Hematopoietic multipotent progenitor cell treated with erythropoietin and hydrocortisone succinate and interleukin-3 and kit ligand, for 6 days (in vitro differentiated cells): ENCODE results near the gene SNAPC4.

Source experiments
- DNase-seq: peaks from one replicate; pipeline ENCODE4 v3.0.0-alpha.2; 2015

SNAPC4 gene

DNA sequence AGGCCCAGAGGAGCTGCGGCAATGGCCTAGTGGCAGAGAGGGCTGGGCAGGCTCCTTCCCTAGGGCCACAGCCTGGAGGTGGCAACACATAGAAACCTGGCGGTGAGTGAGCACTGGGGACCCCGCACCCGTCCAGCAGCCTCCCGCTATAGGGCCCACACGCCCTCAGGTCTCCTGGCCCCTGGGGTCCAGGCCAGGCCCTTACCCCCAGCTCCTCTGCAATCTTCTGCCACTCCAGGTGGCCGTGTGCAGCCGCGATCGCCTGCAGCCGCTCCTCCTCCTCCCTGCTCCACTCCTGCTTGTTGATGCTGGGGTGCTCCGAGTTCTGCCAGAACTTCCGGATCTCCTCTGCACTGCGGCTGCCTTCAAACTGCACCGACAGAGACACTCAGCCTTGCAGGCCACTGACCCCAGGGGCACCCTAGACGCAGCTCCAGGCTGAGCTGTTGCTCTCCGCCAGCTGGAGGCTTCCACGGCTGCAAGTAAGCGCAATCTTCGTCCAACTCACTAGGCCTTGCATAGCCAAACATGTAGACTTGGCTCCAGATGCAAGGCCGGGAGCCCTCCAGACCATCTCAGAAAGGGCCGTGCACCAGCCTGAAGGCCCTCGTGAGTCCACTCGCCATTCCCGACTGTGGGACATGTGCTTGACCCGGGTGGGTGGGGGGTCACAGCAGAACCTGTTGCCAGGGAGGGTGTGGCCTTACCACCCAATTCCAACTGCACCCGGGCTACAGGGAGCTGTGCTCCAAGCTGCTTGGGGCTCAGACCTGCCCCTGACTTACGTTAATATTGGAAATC, 8.0 kb downstream of the SNAPC4 start:
- DNase-seq, result no peak

DNA sequence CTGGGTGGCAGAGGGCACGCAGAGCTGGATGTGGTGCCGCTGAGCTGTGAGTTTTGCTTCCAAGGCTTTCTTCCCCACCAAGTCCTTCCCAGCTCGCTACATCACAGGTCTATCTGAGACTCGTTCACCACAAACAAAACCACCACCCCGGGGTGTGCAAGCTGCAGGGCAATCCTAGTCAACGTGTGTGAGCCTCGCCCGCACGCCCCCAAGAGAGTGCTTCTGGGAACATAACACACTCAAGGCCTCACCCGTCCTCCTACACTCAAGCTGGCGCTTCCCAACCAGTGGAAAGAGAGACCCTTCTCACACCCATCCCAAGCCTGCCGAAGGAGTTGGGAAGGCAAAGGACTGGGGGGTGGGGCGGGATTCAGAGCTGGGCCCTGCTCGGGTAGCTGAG, 10.6 kb downstream of the SNAPC4 start:
- DNase-seq, result peak; percentile 80

DNA sequence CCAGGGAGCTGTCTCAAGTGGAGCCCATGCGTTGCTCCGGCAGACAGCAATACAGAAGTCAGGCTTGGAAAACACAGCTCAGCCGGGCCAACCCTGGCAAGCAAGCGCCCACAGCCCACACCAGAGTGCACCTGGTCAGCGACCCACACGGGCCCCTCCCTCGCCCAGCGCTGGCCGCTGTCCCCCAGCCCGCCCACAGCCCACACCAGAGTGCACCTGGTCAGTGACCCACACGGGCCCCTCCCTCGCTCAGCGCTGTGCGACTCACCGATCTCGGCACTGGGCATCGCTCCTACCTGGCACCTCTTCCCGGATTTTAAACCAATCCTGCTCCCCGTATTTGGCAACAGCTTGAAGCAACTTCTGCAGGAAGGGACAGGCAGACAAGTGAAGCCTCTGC, 12.8 kb downstream of the SNAPC4 start:
- no peak for DNase-seq

DNA sequence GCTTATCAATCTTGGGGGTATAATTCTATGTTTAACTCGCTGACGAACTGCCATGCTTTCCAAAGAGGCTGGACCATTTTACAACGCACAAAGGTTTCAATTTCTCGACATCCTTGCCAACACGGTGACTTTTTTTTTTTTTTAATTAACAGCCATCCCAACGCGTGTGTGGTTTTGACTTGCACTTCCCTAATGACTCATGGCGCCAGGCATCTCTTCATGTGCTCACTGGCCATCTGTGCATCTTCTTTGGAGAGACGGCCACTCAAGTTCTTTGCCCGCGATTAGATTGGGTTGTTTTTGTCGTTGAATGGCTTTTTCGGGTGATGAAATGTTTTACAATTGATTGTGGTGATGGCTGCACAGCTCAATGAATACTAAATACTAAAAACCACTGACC, 14.0 kb downstream of the SNAPC4 start:
- DNase-seq, result no peak

DNA sequence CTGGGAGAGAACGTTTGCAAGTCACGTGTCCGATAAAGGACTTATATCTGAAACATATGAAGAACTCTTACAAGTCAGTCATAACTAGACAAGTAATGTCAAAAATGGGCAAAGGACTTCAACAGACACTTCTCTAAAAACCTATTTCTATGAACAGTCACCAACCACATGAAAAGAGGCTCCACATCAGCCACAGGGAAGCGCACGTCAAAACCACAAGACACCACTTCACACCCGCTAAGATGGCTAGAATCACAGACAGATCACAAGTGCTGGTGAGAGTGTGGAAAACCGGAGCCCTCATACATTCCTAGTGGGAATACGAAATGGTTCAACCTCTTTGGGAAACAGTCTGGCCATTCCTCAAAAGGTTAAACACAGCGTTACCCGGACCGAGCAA, 15.0 kb downstream of the SNAPC4 start:
- no peak for DNase-seq

DNA sequence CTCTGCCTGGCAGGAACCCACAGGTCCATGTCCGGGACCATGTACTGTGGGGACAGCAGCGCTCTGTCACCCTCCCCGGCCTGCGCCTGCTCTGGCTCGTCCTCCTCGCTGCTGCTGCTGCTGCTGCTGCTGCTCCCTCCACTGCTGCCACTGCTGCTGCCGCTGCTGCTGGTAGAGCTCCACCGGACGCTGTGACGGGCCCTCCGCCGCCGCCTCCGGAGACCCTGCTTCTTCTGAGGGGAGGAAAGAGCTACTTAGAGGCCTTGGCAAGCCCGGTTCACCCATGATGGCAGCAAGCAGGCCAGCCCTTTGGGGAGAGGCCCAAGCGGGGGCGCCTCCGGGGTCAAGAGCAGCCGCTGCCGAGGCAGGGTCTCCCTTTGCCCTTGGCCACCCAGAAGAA, 16.5 kb downstream of the SNAPC4 start:
- no peak for DNase-seq

DNA sequence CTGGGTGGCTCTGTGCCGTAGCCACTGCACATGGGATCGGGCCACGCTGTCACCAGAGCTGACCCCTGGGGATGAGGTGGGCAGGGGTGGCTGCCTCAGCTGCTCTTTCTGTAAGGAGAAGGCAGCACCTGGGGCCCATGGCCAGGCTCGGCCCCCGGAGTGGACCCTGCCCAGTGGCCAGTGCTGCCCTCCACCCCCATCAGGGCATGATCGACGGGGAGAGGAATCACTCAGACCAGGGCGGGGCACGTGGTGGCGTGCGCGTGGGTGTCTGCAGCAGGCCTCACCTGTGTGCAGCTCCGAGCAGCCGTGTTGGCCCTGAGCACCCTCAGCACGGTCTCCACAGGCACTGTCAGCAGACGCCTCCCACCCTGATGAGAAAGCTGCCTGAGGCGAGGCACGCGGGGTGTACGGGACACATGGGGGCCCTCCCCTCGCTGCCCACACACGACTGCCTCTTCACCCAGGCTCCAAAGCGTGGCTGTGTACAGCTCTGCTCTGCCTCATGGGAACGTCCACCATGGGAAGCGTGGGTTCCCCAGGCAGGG, 17.9 kb downstream of the SNAPC4 start:
- DNase-seq, result no peak

DNA sequence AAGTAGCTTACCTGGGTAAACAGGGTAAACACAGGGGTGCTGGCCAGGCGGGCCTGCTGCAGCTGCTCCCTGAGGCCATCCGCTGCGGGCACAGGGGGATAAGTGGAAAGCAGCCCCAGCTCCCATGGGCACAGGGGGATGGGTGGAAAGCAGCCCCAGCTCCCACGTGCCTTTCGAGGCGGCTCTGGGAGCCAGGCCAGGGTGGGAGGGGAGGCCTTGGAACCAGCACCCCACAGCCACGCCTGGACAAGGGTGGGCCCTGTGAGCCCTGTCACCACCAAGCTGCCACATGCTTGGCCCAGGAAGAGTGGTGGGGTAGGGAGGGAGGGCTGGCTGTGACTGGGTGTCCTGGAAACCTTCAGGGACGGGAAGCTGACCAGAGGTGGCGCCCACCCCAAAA, 18.7 kb downstream of the SNAPC4 start:
- DNase-seq, result no peak

DNA sequence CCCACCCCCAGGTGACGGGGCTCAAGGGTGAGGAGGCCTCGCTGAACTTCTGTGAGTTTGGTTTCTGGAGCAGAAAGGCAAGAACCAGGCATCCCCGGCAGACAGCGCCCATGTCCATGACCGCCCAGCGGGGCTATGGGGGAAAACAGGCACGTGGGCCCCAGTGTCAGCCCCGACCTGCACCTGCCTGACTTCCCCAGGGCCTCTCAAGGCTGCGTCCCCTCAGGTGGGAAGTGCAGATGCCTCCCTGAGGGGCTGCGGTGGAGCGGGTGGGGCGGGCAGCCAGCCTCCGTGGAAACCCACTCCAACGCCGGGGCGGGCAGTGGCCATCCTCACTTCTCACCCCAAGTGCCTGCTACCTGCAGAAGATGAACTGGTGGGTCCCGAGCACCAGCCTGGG, 19.6 kb downstream of the SNAPC4 start:
- no peak for DNase-seq

DNA sequence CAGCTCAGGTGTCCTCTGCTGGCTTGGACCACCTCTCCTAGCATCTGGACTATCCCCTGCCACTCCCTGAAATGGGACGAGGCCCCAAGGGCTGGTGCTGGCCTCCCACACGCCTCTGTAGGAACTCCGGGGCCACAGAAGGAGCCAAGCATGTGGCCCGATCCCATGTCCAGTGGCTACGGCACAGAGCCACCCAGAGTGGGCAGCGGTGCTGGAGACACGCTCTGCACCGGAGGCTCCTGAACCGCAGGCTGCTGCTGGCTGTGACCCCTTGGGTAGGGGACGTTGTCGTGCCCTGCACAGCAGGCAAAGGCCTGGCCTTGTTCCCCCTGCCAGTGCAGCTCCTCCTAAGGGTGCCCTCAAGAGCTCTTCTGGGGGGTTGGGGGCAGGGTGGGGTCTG, 20.1 kb downstream of the SNAPC4 start:
- no peak for DNase-seq

DNA sequence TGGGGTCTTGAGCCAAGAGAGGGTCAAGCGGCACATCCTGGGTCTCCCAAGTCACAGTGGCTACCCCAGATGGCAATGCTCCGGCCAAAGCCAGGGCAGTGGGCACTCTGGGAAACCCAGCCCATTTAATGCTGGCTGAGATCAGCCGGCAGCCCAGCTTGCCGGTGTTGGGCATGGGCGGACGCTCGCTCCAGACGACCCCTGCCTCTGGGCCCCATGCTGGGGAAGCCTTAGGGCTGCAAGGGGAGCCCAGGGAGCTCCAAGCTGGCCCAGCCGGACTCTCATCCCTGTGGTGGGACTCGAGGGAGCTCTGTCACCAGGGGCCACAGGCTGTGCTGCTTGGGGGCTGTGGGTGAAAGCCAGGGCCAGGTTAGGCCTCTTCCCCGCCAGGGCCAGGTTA, 20.6 kb downstream of the SNAPC4 start:
- DNase-seq, result no peak

DNA sequence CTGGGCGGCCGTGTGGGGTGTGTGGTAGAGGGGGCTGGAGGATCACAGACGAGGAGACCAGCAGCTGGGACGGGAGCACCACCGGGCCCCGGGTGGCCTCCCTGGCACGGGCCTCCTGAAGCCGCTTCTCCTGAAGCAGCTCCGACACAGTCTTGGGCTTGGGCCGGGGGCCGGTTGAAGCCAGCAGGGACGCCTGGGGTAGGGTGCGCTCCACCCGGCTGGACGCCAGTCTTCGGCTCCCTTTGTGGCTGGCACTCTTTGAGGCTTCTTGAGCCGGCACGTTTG, 21.0 kb downstream of the SNAPC4 start:
- DNase-seq, result no peak

DNA sequence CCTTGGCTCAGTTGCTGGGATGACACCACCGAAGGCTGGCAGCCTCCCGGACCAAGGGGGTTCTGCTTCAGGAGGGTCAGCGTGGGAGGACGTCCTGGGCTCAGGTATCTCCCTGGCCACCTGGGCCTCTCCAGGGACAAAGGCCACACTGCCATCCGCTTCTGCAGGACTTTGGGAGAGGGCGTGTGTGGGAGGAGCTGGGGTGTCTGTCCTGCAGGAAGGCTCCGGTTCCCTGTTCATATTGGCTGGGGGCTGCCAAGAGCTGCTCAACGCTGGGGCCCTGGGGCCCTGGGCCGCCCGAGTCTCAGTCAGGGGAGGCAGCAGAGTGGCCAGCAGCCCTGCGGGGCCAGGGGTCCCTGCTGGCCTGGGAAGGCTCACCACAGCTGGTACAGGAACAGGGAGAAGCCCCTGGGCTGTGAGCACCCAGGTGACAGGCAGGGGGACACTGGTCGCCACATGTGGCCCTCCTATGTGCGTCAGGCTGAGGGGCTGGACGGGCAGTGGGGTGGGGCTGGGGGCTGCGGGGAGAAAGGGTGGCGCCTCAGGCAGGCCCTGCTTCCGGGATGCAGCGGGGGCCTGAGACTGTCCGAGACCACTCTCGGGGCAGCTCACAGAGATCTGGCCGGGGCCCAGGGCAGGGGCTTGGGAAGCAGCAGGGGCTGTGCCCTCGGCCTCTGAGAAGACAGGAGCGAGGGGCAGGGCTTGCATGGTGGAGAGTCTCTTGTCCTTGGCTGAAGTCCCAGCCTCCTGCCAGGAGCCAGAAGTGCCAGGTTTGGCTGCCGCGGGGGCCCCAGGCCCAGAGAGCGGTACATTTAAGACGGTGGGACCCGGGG, 21.6 kb downstream of the SNAPC4 start:
- DNase-seq, result no peak

DNA sequence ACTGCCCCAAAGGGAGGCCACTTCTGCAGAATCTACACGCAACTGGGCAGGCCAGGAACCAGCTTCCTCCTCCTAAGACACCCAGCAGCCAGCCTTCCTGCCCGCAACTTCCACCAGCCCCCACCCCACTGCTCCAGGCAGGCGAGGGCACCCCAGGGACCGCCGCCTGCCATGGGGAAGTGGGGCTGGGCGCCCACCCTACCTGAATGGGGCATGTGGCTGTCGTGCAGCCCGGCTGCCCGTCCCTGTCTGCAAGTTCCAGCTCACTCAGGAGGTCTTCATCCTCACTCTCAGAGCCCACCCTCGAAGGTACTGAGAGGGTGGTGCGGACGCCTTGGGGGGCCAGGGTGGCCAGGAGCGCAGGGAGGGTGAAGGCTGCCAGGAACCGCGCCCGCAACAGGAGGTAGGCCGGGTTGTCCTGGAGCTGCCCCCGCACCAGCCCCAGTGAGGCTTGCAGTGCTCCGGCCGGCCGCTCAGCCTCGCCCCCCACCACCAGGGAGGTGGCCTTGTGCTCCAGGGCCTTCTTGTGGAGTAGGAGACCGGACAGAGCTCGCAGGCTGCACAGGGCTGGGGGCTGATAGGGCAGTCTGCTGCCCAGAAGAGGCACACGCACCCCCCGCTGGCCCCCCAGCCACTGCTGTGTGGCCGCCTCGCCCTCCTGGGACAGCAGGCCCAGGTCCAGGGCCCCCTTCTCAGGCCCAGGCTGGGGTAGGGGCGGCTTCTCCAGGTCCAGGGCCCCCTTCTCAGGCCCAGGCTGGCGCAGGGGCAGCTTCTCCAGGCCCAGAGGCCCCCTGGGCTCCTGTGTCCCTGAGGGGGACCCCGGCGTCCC, 22.4 kb downstream of the SNAPC4 start:
- DNase-seq, result no peak

DNA sequence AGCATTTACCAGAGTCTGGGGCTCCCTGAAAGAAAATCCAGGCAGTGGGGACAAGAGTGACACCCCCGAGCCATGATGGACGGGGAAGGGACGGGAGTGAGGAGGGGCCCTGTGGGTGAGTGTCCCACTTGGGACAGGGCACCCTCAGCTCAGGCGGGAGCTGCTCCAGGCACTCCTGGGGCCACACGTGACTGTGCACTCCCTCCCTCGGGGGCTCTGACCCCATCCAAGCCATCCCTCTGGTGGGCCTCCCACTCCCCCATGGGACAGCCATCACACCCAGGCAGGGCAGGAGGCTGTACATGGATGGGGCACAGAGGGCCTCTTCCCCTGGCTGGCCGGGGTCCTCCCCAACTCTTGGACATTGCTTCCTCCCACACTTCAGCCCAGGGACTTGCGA, 23.5 kb downstream of the SNAPC4 start:
- no peak for DNase-seq

DNA sequence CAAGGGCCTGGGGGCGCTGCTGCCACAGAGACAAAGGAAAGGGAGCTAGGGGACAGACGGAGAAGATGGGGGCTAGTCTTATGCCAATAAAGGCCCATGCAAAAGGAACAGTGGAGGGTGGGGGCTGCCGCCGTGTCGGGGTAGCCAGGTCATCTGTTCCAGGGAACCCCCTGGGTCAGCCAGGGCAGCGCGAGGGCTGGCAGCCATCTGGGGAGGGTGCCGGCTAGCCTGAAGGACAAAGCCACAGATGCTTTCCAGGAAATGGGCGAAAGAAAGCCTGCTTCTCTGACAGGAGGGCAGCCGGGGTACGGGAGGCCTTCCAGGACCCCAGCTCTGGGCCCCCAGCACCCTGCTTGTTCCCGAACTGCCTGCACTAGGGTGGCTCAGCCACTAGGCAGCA, 24.9 kb downstream of the SNAPC4 start:
- no peak for DNase-seq

DNA sequence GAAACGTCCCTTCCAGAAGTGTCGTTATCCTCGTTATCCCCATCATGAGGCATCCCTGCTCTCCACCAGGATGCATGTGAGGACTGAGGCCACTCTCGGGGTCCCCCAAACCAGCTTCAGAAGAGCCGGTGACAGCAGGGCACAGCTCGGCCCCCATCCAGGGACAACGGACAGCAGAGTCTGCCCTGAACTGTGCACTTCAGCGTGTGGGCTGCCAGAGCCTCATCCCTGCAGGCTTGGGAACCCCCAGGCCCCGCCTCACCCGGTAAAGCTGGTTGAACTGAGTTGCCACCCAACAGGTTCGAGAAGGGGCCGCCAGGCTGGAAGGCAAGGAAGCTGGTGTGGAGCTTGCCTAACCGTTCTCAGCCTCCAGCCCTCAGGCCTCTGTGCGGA, 25.8 kb downstream of the SNAPC4 start:
- DNase-seq, result no peak

DNA sequence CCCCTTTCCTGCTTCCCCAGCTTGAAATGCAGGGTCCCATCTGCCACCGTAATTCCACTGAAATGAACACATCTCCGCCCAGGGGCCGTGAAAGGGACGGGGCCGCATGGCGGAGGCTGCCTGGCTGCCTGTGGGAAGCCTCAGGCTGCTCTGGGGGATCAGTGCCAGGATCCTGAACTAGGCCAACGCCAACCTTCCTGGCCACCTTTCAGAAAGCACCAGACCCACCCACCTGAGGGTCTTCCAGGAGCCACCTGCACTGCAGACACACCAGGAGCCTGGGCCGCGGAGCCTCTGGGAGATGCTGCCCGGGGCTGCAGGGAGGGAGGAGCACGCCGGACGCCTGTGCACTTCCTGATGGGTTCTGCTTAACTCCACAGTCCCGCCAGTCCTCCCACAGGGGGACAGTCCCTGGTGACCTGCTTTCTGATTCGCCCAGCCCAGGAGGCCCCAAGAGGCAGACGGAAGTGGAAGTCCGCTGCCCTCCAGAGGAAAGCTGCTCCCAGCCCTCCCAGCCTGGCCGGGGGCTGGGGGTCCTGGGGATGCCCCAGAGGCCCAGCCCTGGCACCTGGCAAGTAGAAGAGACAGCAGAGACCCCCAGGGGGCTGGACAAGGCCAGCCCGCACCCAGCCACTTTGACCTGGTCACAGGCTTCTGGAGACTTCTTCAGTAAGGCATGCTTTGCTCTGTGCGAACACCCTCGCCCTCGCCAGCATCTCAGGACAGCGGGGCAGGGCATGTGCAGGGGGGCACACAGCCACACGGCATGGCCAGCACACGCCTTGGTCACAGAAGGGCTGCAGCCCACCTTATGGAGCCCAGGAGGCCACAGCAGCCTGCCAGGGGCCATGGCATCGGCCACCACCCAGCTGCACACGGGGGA, 26.4 kb downstream of the SNAPC4 start, which contains the start of gene CARD9:
TSS of gene CARD9 (minus strand) at position 370 of the 883 bp plus-strand sequence. CDS start 1,591 bp downstream, outside the sequence.
- DNase-seq, result peak; percentile 74

DNA sequence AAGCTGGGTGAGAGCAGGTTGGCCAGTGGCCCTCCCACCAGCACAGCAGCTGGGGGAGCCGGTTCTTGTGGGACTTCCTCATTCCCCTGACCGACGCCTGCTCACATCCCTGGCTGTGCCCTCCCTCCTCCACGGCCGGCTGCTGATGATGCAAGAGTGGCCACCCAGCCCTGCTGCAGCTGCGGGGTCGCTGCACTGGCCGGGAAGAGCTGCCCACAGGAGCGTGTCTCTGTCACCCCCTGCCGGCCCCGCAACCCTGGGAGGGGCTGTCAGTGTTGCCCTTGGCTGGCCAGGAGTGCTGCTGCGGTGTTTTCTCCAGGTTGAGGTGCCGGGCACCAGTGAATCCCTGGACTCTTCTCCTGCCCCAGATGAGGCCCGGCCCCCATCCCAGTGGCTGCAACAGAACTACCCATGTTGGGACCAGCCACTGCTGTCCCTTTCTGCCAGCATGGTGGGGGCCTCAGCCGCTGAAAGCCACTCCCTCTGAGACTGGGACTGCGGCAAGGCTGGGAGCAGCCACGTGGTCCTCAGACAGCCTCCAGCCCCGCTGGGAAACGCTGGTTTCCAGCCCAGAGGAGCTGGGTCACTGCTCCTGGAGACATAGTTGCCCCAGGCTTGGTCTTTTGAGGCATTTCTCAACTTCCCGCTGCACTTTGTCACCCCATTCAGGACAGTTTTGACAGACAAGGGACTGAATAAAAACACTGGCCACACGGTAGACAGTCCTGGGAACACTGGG, 27.2 kb downstream of the SNAPC4 start:
- DNase-seq, result peak; percentile 78

DNA sequence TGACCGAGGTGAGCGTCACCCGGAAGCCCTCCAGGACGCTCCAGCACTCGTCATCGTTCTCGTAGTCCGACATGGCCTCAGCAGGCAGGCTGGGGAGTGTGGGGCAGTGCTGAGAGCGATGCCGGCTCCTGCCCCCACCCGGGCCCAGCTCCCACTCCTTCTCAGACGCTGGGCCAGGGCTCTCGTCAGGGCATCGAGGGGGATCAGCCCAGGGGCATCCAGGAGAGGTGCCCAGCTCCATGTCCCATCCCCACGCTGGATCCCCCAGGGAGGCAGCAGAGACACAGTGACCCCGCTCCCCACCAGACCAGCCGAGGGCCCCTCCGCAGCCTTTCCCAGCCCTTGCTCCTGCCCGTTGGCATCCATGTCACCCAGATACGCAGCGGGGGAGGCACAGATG, 28.0 kb downstream of the SNAPC4 start:
- DNase-seq, result no peak

DNA sequence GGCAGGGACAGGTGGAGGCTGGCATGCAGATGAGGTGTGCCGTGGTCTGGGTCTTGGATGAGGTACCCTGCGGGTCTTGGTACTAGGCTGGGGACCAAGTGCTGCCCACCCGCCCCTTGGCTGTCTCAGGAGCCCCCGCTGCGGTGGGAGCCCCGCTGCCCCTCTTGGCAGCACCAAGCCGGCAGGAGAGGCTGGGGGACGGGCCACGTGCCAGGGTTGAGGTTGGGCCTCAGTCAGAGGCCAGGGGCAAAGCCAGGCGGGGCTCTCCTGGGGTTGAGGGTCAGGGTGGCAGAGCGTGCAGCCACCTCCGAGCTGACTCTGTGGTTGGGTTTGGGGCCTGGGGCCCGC, 28.5 kb downstream of the SNAPC4 start:
- DNase-seq, result no peak
